ENCODE data around the gene NOTO. TPM values are rescaled to one million over a fixed set of nuclear protein-coding genes. Genes with fewer than 3 reads are reported as not detected.

Gene NOTO
- total and polyA plus RNA-seq, 2 donors (not counting 1 experiment from before 2014, with no cell fraction given) = not detected

DNA sequence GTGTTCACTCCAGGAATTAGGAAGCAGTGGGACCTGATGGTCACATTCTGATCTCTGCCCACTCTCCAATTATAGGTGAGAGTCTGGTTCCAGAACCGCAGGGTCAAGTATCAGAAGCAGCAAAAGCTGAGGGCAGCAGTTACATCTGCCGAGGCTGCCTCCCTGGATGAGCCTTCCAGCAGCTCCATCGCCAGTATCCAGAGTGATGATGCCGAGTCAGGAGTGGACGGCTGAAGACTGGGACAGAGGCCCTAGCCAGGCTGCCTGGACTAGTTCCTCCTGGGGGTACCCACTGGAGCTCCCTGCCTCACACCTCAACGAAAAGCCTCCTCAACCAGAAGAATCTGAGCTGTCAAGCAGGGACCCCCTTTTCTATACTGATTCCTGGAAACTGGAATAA lies 8.3 kb downstream of the NOTO start:
- Histone ChIP-seq H3K4me1 (ENCODE audit: control insufficient read depth in 2 of 2, insufficient read depth in 2 of 2, low read length in 2 of 2) (peaks cover 17 to 22% of the 10 kb centered on the region in 2 donors), H3K27ac (ENCODE audit: low read length in 2 of 2) (no peak overlapping the region), H3K27me3 (replicated peaks in 1 of 4; ENCODE audit: control extremely low read depth in 1 of 4, control insufficient read depth in 3 of 4, insufficient read depth in 4 of 4, low read length in 3 of 4) (peaks cover 0 to 16% (median 1%) of the 10 kb centered on the region in 4 experiments), H3K9ac (ENCODE audit: low read length) (no peak overlapping the region), H4K20me1 (ENCODE audit: control insufficient read depth, insufficient read depth, low read length, poor library complexity, severe bottlenecking) (no peaks in the 10 kb centered on the region), H3K4me2 (replicated peaks; ENCODE audit: low read depth, low read length, poor library complexity, severe bottlenecking) (no peak overlapping the region), H3K9me3 (ENCODE audit: control extremely low read depth in 1 of 3, control insufficient read depth in 2 of 3, insufficient read depth in 1 of 3, low read length in 2 of 3) (no peaks in the 10 kb centered on the region), H3K4me3 (ENCODE audit: control extremely low read depth in 1 of 5, extremely low read depth in 1 of 5, insufficient read depth in 1 of 5, low read depth in 2 of 5, low read length in 4 of 5) (no peak overlapping the region), H2AFZ (ENCODE audit: insufficient read depth, low read depth, low read length, poor library complexity, severe bottlenecking) (no peak overlapping the region), H3K36me3 (replicated peaks in 1 of 2; ENCODE audit: control extremely low read depth in 1 of 2, control insufficient read depth in 1 of 2, extremely low read depth in 1 of 2, insufficient read depth in 2 of 2, low read length in 1 of 2) (no peaks in the 10 kb centered on the region), H3K79me2 (ENCODE audit: control insufficient read depth, insufficient read depth, low read length) (peaks cover 37% of the 10 kb centered on the region)
- DNase-seq = no peak
- Mint-ChIP-seq H3K4me1 (peaks cover 30% of the 10 kb centered on the region), H3K9me3 (ENCODE audit: insufficient read depth) (no peaks in the 10 kb centered on the region), H3K27me3 (peaks cover 31% of the 10 kb centered on the region), H3K27ac (no peak overlapping the region), H3K4me3 (no peak overlapping the region)
- ChIA-PET POLR2A (no interaction called here), CTCF (interaction anchor here (1.0 to 6.5 kb wide), 4 partner anchors 18 to 217 kb away, joined by 3 to 56 read pairs (median 6); no protein-coding TSS in a partner anchor)
- TF ChIP-seq, protein P1, sequence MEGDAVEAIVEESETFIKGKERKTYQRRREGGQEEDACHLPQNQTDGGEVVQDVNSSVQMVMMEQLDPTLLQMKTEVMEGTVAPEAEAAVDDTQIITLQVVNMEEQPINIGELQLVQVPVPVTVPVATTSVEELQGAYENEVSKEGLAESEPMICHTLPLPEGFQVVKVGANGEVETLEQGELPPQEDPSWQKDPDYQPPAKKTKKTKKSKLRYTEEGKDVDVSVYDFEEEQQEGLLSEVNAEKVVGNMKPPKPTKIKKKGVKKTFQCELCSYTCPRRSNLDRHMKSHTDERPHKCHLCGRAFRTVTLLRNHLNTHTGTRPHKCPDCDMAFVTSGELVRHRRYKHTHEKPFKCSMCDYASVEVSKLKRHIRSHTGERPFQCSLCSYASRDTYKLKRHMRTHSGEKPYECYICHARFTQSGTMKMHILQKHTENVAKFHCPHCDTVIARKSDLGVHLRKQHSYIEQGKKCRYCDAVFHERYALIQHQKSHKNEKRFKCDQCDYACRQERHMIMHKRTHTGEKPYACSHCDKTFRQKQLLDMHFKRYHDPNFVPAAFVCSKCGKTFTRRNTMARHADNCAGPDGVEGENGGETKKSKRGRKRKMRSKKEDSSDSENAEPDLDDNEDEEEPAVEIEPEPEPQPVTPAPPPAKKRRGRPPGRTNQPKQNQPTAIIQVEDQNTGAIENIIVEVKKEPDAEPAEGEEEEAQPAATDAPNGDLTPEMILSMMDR (IDR thresholded peaks at IDR 0.05) = no peak
- TF ChIP-seq EZH2 (IDR thresholded peaks at IDR 0.05; ENCODE audit: borderline replicate concordance, insufficient read depth, low read depth, low read length, poor library complexity, severe bottlenecking) = no peak
- 96% methylated on average over 6 of the region's 6 CpGs for WGBS (ENCODE audit: insufficient coverage)
- intact Hi-C loops (cut with micrococcal nuclease) = loop anchor here (5.0 kb wide), 1 partner anchor 527 kb away; the partner anchor contains the start of gene TPRKB
- no peak for ATAC-seq (ENCODE audit: low read depth)

DNA sequence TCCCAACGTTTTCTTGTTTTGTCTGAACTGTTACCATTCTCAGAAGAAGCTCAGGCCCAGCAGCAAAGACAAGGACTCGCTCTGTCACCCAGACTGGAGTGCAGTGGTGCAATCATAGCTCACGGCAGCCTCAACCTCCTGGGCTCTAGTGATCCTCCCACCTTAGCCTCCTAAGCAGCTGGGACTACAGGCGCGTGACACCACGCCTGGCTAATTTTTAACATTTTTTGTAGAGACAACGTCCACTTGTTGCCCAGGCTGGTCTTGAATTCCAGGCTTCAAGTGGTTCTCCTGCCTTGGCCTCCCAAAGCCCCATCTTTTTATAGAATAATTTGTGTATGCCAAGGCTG lies 9.7 kb downstream of the NOTO start:
- no peaks in the 10 kb centered on the region for H3K9me3 Mint-ChIP-seq (ENCODE audit: insufficient read depth)
- ChIA-PET CTCF (interaction anchor here (0.6 to 6.5 kb wide), 20 partner anchors 12 to 320 kb away, joined by 3 to 56 read pairs (median 5); partner anchors contain the start of genes CCT7, PRADC1 and SFXN5), POLR2A (interaction anchor here (0.6 to 1.6 kb wide), 2 partner anchors 9 to 21 kb away, joined by 3 to 9 read pairs; partner anchors contain the start of genes CCT7 and PRADC1)
- 89% methylated on average over 6 of the region's 7 CpGs for WGBS (ENCODE audit: insufficient coverage)
- peak overlapping the region; percentile 91 for H2AFZ ChIP-seq (ENCODE audit: insufficient read depth, low read depth, low read length, poor library complexity, severe bottlenecking)
- H4K20me1 ChIP-seq (ENCODE audit: control insufficient read depth, insufficient read depth, low read length, poor library complexity, severe bottlenecking) = no peaks in the 10 kb centered on the region
- DNase-seq = no peak
- TF ChIP-seq, protein P1 (IDR thresholded peaks at IDR 0.05) = no peak
- no peak for TF ChIP-seq EZH2 (IDR thresholded peaks at IDR 0.05; ENCODE audit: borderline replicate concordance, insufficient read depth, low read depth, low read length, poor library complexity, severe bottlenecking)
- peaks cover 31% of the 10 kb centered on the region for H3K4me1 Mint-ChIP-seq
- peaks cover 26% of the 10 kb centered on the region for H3K27me3 Mint-ChIP-seq
- H3K27me3 ChIP-seq (replicated peaks in 1 of 4; ENCODE audit: control extremely low read depth in 1 of 4, control insufficient read depth in 3 of 4, insufficient read depth in 4 of 4, low read length in 3 of 4) = peaks cover 0 to 10% (median under 1%) of the 10 kb centered on the region in 4 experiments
- H3K4me3 Mint-ChIP-seq = no peak overlapping the region
- ATAC-seq (ENCODE audit: low read depth) = no peak
- peaks cover 17 to 22% of the 10 kb centered on the region in 2 donors for H3K4me1 ChIP-seq (ENCODE audit: control insufficient read depth in 2 of 2, insufficient read depth in 2 of 2, low read length in 2 of 2)
- H3K4me2 ChIP-seq (replicated peaks; ENCODE audit: low read depth, low read length, poor library complexity, severe bottlenecking) = no peak overlapping the region
- H3K9ac ChIP-seq (ENCODE audit: low read length) = no peak overlapping the region
- H3K27ac ChIP-seq (ENCODE audit: low read length in 2 of 2) = no peak overlapping the region
- intact Hi-C loops (cut with micrococcal nuclease) = loop anchor here (1.0 to 5.0 kb wide), 4 partner anchors 127 to 525 kb away; partner anchors contain the start of gene TPRKB
- H3K36me3 ChIP-seq (replicated peaks in 1 of 2; ENCODE audit: control extremely low read depth in 1 of 2, control insufficient read depth in 1 of 2, extremely low read depth in 1 of 2, insufficient read depth in 2 of 2, low read length in 1 of 2) = no peaks in the 10 kb centered on the region
- peaks cover 43% of the 10 kb centered on the region for H3K79me2 ChIP-seq (ENCODE audit: control insufficient read depth, insufficient read depth, low read length)
- H3K4me3 ChIP-seq (ENCODE audit: control extremely low read depth in 1 of 5, extremely low read depth in 1 of 5, insufficient read depth in 1 of 5, low read depth in 2 of 5, low read length in 4 of 5) = no peak overlapping the region
- H3K9me3 ChIP-seq (ENCODE audit: control extremely low read depth in 1 of 3, control insufficient read depth in 2 of 3, insufficient read depth in 1 of 3, low read length in 2 of 3) = no peaks in the 10 kb centered on the region
- H3K27ac Mint-ChIP-seq = no peak overlapping the region

Measured in B cell (primary cell).